ENCODE measurements around the gene CBX8.

Gene CBX8

GRCh38 chr17:79794659-79795511, 2.0 kb downstream of the CBX8 start:
- Mint-ChIP-seq H3K36me3 (ENCODE audit: insufficient read depth) (peaks cover 25% of the 10 kb centered on the region), H3K4me1 (ENCODE audit: low read depth in 2 of 2) (peaks cover 14 to 16% of the 10 kb centered on the region in 2 donors), H3K4me3 (no peak overlapping the region), H3K27me3 (peaks cover 26 to 46% of the 10 kb centered on the region in 2 donors), H3K9me3 (no peaks in the 10 kb centered on the region), H3K27ac (no peak overlapping the region)
- DNase-seq, result no peak
- ATAC-seq (replicated peaks), result no peak

GRCh38 chr17:79793924-79794304, 3.0 kb downstream of the CBX8 start:
- DNase-seq (no peak), ATAC-seq (replicated peaks) (no peak)
- H3K4me1 Mint-ChIP-seq (ENCODE audit: low read depth in 2 of 2), result peaks cover 10 to 11% of the 10 kb centered on the region in 2 donors
- H3K4me3 Mint-ChIP-seq, result no peak overlapping the region
- H3K9me3 Mint-ChIP-seq, result no peaks in the 10 kb centered on the region
- H3K27me3 Mint-ChIP-seq, result peaks cover 22 to 43% of the 10 kb centered on the region in 2 donors
- H3K27ac Mint-ChIP-seq, result no peak overlapping the region
- peaks cover 20% of the 10 kb centered on the region for H3K36me3 Mint-ChIP-seq (ENCODE audit: insufficient read depth)

GRCh38 chr17:79792984-79793923, 3.6 kb downstream of the CBX8 start:
- no peak overlapping the region for H3K27ac Mint-ChIP-seq
- no peaks in the 10 kb centered on the region for H3K9me3 Mint-ChIP-seq
- no peak for ATAC-seq (replicated peaks)
- peaks cover 6 to 9% of the 10 kb centered on the region in 2 donors for H3K4me1 Mint-ChIP-seq (ENCODE audit: low read depth in 2 of 2)
- H3K27me3 Mint-ChIP-seq, result peaks cover 22 to 43% of the 10 kb centered on the region in 2 donors
- no peak for DNase-seq
- H3K4me3 Mint-ChIP-seq, result no peak overlapping the region
- peaks cover 18% of the 10 kb centered on the region for H3K36me3 Mint-ChIP-seq (ENCODE audit: insufficient read depth)

GRCh38 chr17:79792341-79792871, 4.5 kb downstream of the CBX8 start:
- DNase-seq (no peak), ATAC-seq (replicated peaks) (no peak)
- no peak overlapping the region for H3K4me3 Mint-ChIP-seq
- H3K36me3 Mint-ChIP-seq (ENCODE audit: insufficient read depth), result peaks cover 18% of the 10 kb centered on the region
- H3K4me1 Mint-ChIP-seq (ENCODE audit: low read depth in 2 of 2), result peaks cover 6 to 9% of the 10 kb centered on the region in 2 donors
- H3K27me3 Mint-ChIP-seq, result peaks cover 29 to 49% of the 10 kb centered on the region in 2 donors
- no peaks in the 10 kb centered on the region for H3K9me3 Mint-ChIP-seq
- H3K27ac Mint-ChIP-seq, result peak overlapping the region in 1 of 2 donors; percentile 57

- DNase-seq (no peak), ATAC-seq (replicated peaks) (no peak)
- no peaks in the 10 kb centered on the region for H3K9me3 Mint-ChIP-seq
- no peak overlapping the region for H3K4me3 Mint-ChIP-seq
- peaks cover 6 to 9% of the 10 kb centered on the region in 2 donors for H3K4me1 Mint-ChIP-seq (ENCODE audit: low read depth in 2 of 2)
- H3K27me3 Mint-ChIP-seq, result peaks cover 36 to 55% of the 10 kb centered on the region in 2 donors
- H3K27ac Mint-ChIP-seq, result peak overlapping the region in 1 of 2 donors; percentile 57
- peaks cover 14% of the 10 kb centered on the region for H3K36me3 Mint-ChIP-seq (ENCODE audit: insufficient read depth)
Observed at GRCh38 chr17:79791735-79792161, 5.1 kb downstream of the CBX8 start.

GRCh38 chr17:79790805-79791734, 5.8 kb downstream of the CBX8 start:
- H3K27me3 Mint-ChIP-seq, result peaks cover 42 to 62% of the 10 kb centered on the region in 2 donors
- H3K4me1 Mint-ChIP-seq (ENCODE audit: low read depth in 2 of 2), result peaks cover 2 to 8% of the 10 kb centered on the region in 2 donors
- ATAC-seq (replicated peaks) (peak; percentile 42), DNase-seq (no peak)
- peak overlapping the region in 1 of 2 donors; percentile 31 for H3K4me3 Mint-ChIP-seq
- no peak overlapping the region for H3K27ac Mint-ChIP-seq
- peaks cover 11% of the 10 kb centered on the region for H3K36me3 Mint-ChIP-seq (ENCODE audit: insufficient read depth)
- H3K9me3 Mint-ChIP-seq, result no peaks in the 10 kb centered on the region

- peak; percentile 54 for ATAC-seq (replicated peaks)
- Mint-ChIP-seq H3K27me3 (peaks cover 50 to 71% of the 10 kb centered on the region in 2 donors), H3K4me1 (ENCODE audit: low read depth in 2 of 2) (peaks cover 0 to 5% of the 10 kb centered on the region in 2 donors), H3K36me3 (ENCODE audit: insufficient read depth) (peaks cover 10% of the 10 kb centered on the region), H3K9me3 (no peaks in the 10 kb centered on the region), H3K27ac (no peak overlapping the region), H3K4me3 (peak overlapping the region; percentile 27 to 31)
- no peak for DNase-seq
Observed at GRCh38 chr17:79789943-79790804, 6.7 kb downstream of the CBX8 start.

GRCh38 chr17:79788989-79789942, 7.6 kb downstream of the CBX8 start:
- ATAC-seq (replicated peaks), result no peak
- peak overlapping the region in 1 of 2 donors; percentile 31 for H3K4me3 Mint-ChIP-seq
- H3K9me3 Mint-ChIP-seq, result no peaks in the 10 kb centered on the region
- peaks cover 10% of the 10 kb centered on the region for H3K36me3 Mint-ChIP-seq (ENCODE audit: insufficient read depth)
- H3K27ac Mint-ChIP-seq, result no peak overlapping the region
- no peak for DNase-seq
- peaks cover 53 to 75% of the 10 kb centered on the region in 2 donors for H3K27me3 Mint-ChIP-seq
- H3K4me1 Mint-ChIP-seq (ENCODE audit: low read depth in 2 of 2), result peaks cover 0 to 5% of the 10 kb centered on the region in 2 donors

GRCh38 chr17:79788455-79788854, 8.4 kb downstream of the CBX8 start:
- Mint-ChIP-seq H3K4me3 (no peak overlapping the region), H3K27ac (no peak overlapping the region), H3K9me3 (no peaks in the 10 kb centered on the region), H3K4me1 (ENCODE audit: low read depth in 2 of 2) (peaks cover 0 to 5% of the 10 kb centered on the region in 2 donors), H3K27me3 (peaks cover 57 to 77% of the 10 kb centered on the region in 2 donors), H3K36me3 (ENCODE audit: insufficient read depth) (peaks cover 10% of the 10 kb centered on the region)
- ATAC-seq (replicated peaks), result no peak
- DNase-seq, result no peak

- DNase-seq, result no peak
- peaks cover 66 to 86% of the 10 kb centered on the region in 2 donors for H3K27me3 Mint-ChIP-seq
- peaks cover 10% of the 10 kb centered on the region for H3K36me3 Mint-ChIP-seq (ENCODE audit: insufficient read depth)
- H3K9me3 Mint-ChIP-seq, result no peaks in the 10 kb centered on the region
- H3K4me3 Mint-ChIP-seq, result no peak overlapping the region
- peaks cover 0 to 5% of the 10 kb centered on the region in 2 donors for H3K4me1 Mint-ChIP-seq (ENCODE audit: low read depth in 2 of 2)
- ATAC-seq (replicated peaks), result no peak
- no peak overlapping the region for H3K27ac Mint-ChIP-seq
Observed at GRCh38 chr17:79786930-79787643, 9.8 kb downstream of the CBX8 start.
